Neural crest cell (in vitro differentiated cells): ENCODE results near the gene ITGAL. TPM values are rescaled to one million over a fixed set of nuclear protein-coding genes. Genes with fewer than 3 reads are reported as not detected.

Experiments
- DNase-seq: peaks from one replicate; pipeline ENCODE4 v3.0.0; 2021; ENCODE audit warnings: low read depth, mixed read lengths, low spot score
- H3K27ac Mint-ChIP-seq: one replicate; pipeline ENCODE4 v1.8.0; 2021; ENCODE audit warnings: mild to moderate bottlenecking, mixed read lengths; ENCODE audit not compliant: unreplicated experiment
- H3K27me3 Mint-ChIP-seq: 2 replicates; pipeline ENCODE4 v1.8.0; 2021; ENCODE audit warnings: low read depth, mild to moderate bottlenecking, mixed read lengths
- H3K36me3 Mint-ChIP-seq: 2 replicates; pipeline ENCODE4 v1.8.0; 2021; ENCODE audit warnings: low read depth, mild to moderate bottlenecking, mixed read lengths
- H3K4me1 Mint-ChIP-seq: 2 replicates; pipeline ENCODE4 v1.8.0; 2021; ENCODE audit warnings: mixed read lengths
- H3K4me3 Mint-ChIP-seq: one replicate; pipeline ENCODE4 v1.8.0; 2021; ENCODE audit warnings: mild to moderate bottlenecking, mixed read lengths
- H3K9me3 Mint-ChIP-seq: 2 replicates; pipeline ENCODE4 v1.8.0; 2021; ENCODE audit warnings: mixed read lengths
- total RNA-seq: library from RNA; stranded (reverse); gene quantifications from 2 replicates; pipeline ENCODE4 v1.2.1, GENCODE V29; 2021
- TF ChIP-seq, protein P1 (sequence below): fragments of 200-600 bp; sonication (generic); conservative IDR thresholded peaks from 2 replicates; pipeline ENCODE4 v1.5.0; 2021; ENCODE audit warnings: antibody characterized with exemption, mild to moderate bottlenecking

Gene ITGAL
- total RNA-seq, 1 donor from 2014 or later: not detected

DNA sequence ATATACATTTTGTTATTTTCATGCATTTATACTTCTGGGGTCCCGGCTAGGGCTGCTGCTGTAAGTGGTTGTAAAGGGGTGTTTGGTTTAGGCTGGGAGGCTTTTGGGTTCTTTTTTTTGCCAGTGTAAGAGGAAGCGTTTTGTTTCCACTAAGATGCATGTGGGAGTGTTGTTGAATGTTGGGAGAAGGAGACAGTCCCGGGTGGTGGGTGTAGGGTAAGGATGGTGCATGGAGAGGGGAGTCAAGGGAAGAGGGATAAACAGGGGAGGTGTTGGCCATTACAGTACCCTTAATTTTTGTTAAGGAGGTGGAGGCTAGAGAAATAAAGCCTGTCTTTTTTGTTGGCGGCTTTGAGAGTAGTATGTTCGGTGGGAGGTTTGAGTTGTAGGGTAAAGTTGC is 70.5 kb downstream of the ITGAL start:
- no peak overlapping the region for H3K4me3 Mint-ChIP-seq
- no peaks in the 10 kb centered on the region for H3K4me1 Mint-ChIP-seq
- no peak for DNase-seq
- no peaks in the 10 kb centered on the region for H3K36me3 Mint-ChIP-seq
- TF ChIP-seq, protein P1, sequence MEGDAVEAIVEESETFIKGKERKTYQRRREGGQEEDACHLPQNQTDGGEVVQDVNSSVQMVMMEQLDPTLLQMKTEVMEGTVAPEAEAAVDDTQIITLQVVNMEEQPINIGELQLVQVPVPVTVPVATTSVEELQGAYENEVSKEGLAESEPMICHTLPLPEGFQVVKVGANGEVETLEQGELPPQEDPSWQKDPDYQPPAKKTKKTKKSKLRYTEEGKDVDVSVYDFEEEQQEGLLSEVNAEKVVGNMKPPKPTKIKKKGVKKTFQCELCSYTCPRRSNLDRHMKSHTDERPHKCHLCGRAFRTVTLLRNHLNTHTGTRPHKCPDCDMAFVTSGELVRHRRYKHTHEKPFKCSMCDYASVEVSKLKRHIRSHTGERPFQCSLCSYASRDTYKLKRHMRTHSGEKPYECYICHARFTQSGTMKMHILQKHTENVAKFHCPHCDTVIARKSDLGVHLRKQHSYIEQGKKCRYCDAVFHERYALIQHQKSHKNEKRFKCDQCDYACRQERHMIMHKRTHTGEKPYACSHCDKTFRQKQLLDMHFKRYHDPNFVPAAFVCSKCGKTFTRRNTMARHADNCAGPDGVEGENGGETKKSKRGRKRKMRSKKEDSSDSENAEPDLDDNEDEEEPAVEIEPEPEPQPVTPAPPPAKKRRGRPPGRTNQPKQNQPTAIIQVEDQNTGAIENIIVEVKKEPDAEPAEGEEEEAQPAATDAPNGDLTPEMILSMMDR: no peak
- no peaks in the 10 kb centered on the region for H3K9me3 Mint-ChIP-seq
- no peak overlapping the region for H3K27ac Mint-ChIP-seq
- no peaks in the 10 kb centered on the region for H3K27me3 Mint-ChIP-seq

DNA sequence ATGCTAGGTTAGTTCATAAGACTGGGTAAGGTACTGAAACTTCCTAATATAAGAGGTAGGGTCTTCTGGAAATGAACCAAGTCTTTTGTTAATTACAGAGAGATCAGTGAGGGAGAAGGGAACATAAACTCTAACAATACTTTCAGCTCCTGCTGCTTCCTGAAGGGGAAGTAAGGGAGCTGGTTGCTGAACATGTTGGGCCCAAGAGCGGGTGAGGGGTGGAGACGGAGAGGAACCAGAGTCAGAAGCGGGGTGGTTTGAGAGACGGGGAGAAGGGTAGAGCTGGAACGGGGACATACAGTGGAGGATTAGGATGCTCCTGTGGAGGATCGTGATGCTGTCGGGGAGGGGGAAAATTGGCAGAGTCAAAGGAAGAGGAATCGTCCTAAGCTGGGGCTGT is 73.6 kb downstream of the ITGAL start:
- no peaks in the 10 kb centered on the region for H3K9me3 Mint-ChIP-seq
- no peaks in the 10 kb centered on the region for H3K36me3 Mint-ChIP-seq
- no peak overlapping the region for H3K4me3 Mint-ChIP-seq
- peaks cover 11% of the 10 kb centered on the region for H3K4me1 Mint-ChIP-seq
- TF ChIP-seq, protein P1: no peak
- H3K27ac Mint-ChIP-seq: peak overlapping the region; percentile 2
- DNase-seq: no peak
- H3K27me3 Mint-ChIP-seq: no peaks in the 10 kb centered on the region

DNA sequence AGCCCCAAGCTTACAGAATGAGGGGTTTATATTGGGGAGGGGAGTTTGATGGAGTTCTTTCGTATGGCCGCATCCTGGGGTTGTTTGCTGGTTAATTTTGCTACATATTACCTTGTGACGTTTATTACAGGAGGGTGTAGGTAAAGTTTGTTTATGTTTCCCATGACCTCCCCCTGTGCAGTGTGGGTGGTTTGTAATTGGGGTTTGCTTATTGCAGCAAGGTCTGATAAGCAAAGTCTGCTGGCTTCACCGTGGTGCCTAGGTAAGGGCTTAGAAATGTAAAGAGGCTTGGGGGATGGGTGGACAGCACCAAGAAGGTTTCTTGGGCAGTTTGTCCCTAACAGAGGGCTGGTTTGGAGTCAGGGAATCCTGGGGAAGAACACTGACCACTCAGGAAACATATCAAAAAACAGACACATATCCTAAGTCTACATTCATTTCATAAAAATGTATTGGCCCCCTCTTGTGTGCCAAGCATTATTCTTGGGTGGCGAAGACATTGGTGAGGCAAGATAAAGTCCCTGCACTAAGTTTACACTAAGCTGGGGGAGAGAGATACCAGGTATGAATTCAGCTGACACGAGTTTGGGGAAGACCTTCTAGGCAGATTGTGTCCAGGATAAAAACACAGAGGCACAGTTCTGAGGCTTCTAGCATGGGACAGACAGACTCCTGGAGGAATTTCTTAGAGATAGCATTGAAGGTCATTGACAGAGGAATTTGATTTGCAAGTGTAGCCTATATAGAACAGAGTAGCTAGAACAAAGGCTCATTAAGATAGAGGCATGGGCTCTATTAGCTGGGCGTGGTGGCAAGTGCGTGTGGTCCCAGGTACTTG is 76.1 kb downstream of the ITGAL start:
- DNase-seq: no peak
- Mint-ChIP-seq H3K27ac (peak overlapping the region; percentile 91), H3K9me3 (no peaks in the 10 kb centered on the region), H3K36me3 (peaks cover 3% of the 10 kb centered on the region), H3K4me3 (peak overlapping the region; percentile 40), H3K4me1 (peaks cover 15% of the 10 kb centered on the region), H3K27me3 (no peaks in the 10 kb centered on the region)
- TF ChIP-seq, protein P1: no peak

DNA sequence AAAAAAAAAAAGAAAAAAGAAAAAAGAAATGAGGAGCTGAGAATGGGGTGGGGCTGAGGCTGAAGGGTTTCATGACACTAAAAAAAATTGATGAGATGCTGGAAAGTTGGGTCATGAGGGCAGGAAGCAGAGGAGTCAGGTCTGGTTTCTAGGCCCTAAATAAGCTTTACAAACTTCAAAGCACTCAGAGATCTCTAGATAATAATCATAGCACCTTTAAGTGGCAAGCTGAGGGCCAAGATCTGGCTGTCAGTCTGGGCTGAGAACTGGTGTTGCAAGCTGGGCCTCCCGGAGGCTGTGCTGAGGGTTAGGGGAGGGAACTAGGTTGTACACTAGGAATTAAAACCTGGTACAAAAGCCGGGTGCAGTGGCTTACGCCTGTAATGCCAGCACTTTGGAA is 79.2 kb downstream of the ITGAL start:
- TF ChIP-seq, protein P1: no peak
- Mint-ChIP-seq H3K27me3 (no peaks in the 10 kb centered on the region), H3K27ac (peak overlapping the region; percentile 35)

DNA sequence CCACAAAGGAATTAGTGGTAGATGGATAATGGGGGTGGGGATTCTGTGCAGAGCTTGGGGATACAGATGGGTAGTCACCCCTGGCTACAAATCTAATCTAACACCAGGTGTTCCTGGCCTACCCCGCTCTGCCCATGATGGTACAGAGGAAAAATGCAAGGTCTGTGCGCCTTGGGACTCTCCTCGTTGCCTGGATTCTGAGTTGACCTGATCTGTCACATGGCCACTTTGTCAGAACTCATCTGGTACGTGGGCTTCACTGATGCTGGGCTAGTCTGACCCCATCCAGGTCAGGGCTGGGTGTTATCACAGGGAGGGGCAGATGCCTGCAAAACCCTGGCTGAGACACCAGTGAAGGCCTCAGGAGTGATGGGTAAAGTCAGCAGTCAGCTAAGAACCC is 80.4 kb downstream of the ITGAL start:
- H3K27ac Mint-ChIP-seq: no peak overlapping the region
- peaks cover 30% of the 10 kb centered on the region for H3K4me1 Mint-ChIP-seq
- TF ChIP-seq, protein P1: no peak
- H3K36me3 Mint-ChIP-seq: peaks cover 15% of the 10 kb centered on the region
- no peak for DNase-seq
- no peaks in the 10 kb centered on the region for H3K27me3 Mint-ChIP-seq
- H3K9me3 Mint-ChIP-seq: no peaks in the 10 kb centered on the region
- H3K4me3 Mint-ChIP-seq: peak overlapping the region; percentile 76

More for the DNA sequence above, 79.2 kb downstream of the ITGAL start:
- Mint-ChIP-seq H3K36me3 (peaks cover 15% of the 10 kb centered on the region), H3K9me3 (no peaks in the 10 kb centered on the region), H3K4me3 (no peak overlapping the region), H3K4me1 (peaks cover 27% of the 10 kb centered on the region)
- no peak for DNase-seq
